Activated CD8-positive, alpha-beta memory T cell treated with anti-CD3 and anti-CD28 coated beads for 1 hour (primary cell): ENCODE data around the gene APBA2.
"Not testable (repeated sequence)": the region's sequence is repeated elsewhere in the genome, so short reads cannot be mapped to it uniquely, and the experiment has no call there.

ENCODE experiments used
- DNase-seq, 2 donors: peaks; one replicate each; pipeline ENCODE4 v3.0.0-alpha.2; 2020; ENCODE audit warnings: low read depth in 1 of 2; ENCODE audit errors: extremely low read depth in 1 of 2

APBA2 gene

DNA sequence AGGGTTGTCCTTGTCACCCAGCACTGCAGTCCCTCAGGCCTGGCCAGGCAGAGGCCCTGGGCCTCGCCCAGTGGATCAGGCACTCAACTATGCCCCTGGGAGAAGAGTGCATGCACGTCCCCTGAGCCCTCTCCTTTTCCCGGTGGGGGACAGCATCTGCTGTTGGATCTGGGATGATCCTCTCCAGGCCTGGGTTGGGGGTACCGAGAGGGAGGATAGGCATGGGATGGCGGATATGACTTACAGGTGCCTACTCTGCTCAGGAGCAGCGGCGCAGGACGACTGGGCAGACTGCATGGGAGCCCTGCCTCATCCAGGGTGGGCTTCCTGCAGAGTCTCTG lies 9.0 kb upstream of the APBA2 start:
- DNase-seq: no peak

DNA sequence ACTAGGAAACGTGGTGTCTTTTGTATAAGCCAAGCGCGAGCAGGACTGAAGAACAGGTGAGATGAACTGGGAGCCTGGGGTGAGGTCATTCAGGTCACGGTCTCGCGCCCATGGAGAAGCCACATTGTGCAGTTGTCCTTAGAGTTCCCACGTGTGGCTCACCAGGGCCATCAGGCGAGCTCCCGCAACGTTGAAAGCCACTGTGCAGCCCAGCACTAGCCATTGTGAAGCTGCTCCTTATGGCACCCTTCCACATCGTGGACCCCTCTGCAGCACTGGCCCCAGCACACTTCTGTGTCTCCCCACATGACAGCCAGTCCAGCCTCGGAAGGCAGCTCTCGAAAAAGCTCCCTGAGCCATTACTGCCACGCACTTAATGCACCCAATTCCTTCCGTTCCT lies 7.6 kb upstream of the APBA2 start:
- DNase-seq: no peak

GRCh38 chr15:28879551-28879950 lies 6.2 kb upstream of the APBA2 start:
- DNase-seq: no peak

DNA sequence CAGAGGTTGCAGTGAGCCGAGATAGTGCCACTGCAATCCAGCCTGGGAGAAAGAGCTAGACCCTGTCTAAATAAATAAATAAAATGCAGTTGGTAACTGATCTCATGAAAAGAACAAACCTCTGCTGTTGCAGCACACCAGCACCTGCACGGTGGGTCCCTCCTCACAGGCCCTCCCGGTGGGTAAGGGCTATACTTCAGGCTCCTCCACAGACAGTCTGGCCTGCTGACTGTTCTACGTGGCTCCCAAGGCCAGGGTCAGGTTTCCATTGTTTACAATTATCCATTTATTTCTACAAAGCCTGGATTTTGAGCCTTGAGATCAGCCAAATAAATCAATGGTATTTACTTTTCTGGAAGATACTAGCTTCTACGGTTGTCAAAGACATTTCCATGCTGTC lies 5.1 kb upstream of the APBA2 start:
- no peak for DNase-seq

- no peak for DNase-seq
Observed at GRCh38 chr15:28881170-28881569, 4.6 kb upstream of the APBA2 start.

GRCh38 chr15:28881600-28881999 lies 4.2 kb upstream of the APBA2 start:
- no peak for DNase-seq

DNA sequence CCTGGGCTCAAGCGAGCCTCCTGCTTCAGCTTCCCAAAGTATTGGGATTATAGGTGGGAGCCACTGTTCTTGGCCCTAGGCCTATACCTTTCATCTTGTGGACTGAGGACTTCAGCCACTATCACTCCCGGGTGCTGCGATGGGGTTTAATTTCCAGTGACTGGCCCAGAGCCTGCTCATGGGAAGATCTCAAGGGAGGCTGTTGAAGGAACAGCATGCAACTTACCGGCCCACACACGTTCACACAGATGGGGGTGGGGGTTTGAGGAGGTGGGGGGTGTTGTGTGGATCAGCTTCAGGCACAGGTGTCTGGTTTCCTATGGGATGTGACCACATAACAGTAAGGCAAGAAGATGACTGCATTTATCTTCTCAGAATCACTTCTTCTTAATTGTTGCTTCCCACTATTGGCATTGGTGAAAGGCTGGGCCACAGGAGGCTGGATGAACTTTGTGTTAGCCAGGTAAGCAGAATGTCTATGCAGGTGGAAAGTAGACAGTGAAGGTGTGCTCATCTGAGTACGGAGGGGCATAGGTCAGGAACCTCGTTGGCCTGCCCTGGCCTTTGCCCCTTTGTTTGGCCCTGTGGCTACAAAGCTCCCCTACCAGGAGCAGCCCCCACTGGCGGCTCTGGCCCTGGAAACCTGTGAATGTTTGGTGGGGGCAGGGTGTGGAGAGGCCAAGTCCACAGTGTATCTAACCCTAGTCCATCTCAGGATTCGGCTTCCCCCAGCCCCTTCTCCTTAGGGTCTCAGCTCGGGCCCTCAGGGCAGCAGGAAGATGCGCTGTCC lies 1.4 kb upstream of the APBA2 start:
- DNase-seq: no peak

DNA sequence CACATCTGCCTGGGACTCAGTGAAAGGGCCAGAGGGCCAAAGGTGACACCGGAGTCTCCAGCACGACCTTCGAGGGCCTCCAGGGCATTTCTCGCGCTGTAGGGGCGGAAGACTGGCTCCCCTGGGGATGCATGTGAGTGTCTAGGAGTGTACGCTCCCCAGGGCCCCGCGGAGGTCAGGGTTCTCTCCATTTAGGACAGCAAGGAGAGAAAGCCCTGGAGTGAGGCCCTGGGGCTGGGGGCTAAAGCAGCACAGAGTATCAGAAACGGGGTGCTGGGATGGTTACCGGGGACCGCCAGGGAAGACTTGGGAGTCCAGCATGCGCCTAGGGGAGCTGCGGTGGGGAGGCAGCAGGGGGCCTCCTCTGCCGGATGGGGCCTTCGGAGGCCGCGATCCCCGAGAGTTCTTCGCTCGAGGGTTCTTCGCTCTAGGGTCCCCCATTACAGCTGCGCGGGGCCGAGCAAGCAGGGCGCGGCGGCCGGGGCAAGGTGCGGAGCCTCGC lies 595 bp upstream of the APBA2 start:
- DNase-seq: no peak

GRCh38 chr15:28886431-28887338 lies 911 bp downstream of the APBA2 start:
- no peak for DNase-seq

DNA sequence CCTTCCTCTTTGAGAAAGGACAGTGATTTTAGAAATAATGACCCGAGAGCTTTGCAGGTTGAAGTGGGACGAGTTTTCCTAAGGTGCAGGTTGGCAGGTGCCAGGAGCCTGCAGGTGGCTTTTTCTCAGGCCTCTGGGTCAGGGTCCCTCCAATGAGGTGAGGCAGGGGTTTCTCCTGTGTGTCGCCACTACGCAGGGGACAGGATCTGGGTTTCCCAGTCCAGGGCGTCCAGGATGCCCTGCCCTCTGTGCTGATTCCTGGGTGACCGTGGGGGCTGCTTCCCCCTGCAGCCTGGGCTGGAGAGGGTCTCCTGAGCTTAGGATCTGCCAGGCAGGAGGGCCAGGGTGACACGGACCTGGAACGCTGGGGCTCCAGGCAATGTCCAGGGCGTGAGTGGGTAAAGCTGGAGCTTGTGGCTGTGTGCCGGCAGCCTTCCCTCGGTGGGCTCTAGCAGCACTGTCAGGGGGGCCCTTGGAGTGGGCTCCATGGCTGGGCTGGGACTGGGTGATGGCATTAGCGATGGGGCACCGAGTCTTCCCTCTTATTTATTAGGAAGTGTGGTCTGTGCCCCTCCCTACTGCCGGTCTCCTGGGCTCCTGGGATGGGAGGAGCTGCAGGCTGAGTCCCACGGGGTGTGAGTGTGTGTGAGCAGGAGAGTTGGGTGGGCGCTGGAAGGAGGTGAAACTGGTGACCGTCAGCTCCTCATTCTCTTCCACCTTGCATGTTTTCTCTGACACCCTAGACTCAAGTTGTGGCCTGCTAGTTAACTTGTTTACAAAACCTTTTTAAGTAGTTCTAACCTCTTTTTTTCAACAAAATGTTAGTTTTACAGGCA lies 1.8 kb downstream of the APBA2 start:
- DNase-seq: no peak

- no peak for DNase-seq
Observed at GRCh38 chr15:28888302-28888894, 2.6 kb downstream of the APBA2 start.

DNA sequence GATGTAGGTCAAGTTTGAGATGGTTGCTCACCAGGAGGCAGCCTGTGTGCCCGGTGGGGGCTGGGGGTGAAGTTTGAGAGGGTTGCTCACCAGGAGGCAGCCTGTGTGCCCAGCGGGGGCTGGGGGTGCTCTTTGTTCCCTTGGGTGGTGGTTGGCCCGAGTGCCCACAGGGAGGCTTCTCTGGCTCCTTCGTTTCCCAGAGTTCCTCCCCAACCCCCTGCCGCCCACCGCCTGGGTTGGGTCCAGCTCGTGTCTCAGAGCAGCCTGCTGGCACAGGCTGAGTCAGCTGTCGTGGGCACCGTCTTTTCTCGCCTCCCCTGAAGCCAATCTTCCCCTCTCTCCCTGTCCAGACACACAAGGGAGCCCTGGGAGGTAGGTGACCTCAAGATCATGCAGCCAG lies 3.1 kb downstream of the APBA2 start:
- no peak for DNase-seq

- DNase-seq: no peak
Observed at GRCh38 chr15:28889346-28889745, 3.6 kb downstream of the APBA2 start.

DNA sequence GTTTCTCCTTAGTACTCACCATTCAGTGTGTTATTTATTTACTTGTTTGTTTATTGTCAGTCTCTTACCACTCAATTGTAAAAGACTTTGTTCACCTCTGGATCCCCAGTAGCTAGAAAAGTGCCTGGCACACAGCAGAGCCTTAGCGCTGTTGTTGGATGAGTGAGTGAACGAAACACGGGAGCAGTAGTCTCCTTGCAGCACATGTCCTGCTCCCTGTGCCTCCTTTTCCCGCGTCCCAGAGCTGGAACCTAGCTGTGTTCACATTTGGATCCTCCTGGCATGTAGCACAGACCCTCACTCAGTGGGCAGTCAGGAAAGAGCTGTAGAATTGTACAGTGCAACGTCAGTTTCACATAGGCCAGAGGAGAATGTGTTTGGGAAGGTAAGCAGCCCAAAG lies 4.1 kb downstream of the APBA2 start:
- DNase-seq: not testable (repeated sequence)

- DNase-seq: not testable (repeated sequence)
Observed at GRCh38 chr15:28890291-28890690, 4.5 kb downstream of the APBA2 start.

DNA sequence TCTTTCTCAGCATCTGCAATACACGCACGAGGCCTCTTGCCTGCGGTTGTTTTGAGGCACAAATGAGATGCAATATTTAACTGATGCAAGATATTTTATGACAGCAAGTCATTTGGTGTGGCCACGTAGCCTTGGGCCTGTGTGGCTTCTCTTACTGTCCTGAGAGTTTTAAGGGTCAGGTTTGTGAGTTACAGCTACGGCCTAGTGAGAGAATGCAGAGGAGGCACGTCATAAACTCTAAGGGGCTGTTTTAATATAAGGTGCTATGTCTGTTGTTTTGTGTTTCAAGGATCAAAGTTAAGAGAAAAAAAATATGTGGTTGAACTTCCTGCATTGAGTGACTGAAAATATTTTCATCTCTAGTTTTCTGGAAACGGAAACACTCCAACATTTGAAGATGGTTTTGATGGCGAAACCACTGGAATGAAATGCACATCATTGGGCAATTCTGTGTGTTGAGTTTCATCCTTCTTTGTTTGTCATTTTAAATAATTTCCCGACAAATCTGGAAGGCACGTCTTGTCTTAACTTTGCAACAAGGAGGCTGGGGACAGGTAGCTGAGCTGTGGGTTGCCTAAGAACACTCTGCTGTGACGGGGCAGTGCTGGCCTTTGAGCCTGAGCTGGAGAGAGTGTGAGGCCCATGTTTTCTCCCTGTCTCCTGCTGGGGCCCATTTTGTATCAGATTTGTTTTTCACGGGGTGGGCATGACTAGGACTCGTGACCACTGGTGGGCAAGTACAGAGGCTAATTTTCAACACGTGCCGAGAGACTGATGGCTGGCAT lies 5.1 kb downstream of the APBA2 start:
- DNase-seq: no peak

DNA sequence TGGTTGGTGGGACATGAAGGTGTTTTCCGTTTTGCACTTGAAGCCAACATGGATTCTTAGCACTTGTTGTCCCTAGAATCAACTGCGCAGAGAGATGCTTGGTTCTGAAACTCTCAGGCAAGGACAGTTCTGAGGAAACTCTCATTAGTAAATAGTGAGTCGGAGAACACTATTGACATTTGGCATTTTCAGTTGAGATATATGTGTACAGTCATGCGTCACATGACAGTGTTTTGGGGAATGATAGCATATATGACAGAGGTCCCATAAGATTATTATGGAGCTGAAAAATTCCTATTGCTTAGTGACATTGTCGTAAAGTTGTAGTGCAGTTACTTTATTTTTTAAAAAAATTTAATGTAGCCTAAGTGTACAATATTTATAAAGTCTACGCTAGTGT lies 5.8 kb downstream of the APBA2 start:
- DNase-seq: no peak

DNA sequence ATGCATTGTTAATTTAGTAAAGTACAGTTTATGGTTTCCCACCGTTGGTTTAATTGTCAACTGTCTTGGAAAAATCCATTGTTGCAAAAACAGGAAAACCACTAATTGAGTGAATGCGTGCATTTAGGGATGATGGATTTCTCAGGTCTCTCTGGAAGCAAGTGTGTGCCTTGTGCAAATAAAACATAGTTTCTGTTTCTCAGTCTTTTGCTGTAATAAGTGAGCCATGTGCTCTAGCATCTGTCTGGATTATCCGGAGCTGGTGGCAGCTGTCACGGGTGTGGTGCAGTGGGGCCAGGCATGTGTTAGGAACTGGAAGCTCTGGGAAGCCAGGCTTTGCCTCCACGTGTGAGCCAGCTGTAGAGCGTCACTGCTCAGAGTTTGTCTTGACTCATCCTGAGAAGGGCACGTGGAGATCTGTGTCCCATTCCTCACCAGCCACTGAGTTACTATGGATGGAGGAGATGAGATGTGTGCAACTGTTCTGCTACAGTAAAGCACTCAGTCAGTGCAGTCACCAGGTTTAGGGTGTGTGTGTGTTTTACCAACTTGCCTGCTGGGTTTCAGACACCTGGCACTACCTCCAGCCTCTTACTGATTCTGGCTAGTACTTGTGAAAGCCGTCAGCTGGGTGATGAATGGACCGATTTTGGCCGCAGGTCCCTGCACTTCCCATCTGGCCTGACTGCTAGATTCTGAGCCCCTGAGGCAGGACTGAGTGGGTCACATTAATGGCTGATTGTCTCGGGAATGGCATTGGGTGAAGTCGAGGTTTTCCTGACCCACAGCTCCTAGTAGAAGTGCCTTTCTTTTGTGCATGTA lies 7.2 kb downstream of the APBA2 start:
- DNase-seq: no peak

DNA sequence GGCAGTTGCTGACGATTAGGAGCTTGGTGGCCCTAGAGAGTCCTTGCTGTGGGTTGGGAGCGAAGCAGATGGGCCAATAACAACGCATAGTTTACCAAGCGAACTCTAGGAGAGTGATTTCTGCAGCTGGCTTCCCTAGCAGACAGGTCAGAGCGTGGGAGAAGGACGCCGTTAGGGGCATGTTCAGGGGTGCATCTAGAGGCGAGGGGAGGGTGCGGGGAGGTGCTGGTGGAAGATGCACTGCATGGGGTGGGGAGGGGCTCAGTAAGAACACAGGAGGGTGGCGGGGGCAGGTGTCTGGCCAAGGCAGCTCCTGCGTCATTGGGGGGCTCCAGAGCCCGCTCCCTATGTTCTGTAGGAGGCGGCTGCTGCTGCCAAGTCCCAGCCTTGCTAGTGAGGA lies 8.9 kb downstream of the APBA2 start:
- DNase-seq: no peak
